ENCODE data around the gene MYH11.

Gene MYH11

DNA sequence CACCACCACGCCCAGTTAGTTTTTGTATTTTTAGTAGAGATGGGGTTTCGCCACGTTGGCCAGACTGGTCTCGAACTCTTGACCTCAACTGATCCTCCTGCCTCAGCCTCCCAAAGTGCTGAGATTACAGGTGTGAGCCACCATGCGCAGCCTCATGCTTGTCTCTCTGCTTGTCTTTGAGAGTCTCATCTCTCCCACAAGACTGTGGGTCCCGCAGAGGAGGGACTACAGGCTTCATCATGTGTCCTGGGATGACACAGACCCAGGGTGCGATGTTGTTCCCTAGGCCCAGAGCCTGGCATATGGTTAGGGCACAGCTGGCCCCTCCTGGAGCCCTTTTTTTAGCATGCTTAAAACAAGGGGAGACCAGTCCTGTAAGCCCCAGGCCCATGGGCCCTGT is 104.9 kb downstream of the MYH11 start:
- Histone ChIP-seq H3K36me3 (no peaks in the 10 kb centered on the region), H3K4me3 (ENCODE audit: low read depth, low read length) (no peak overlapping the region), H3K27me3 (ENCODE audit: insufficient read depth, low read depth, severe bottlenecking) (no peaks in the 10 kb centered on the region), H3K9me3 (ENCODE audit: severe bottlenecking) (no peaks in the 10 kb centered on the region), H3K27ac (no peak overlapping the region)
- no peak for DNase-seq
- TF ChIP-seq, protein P1, sequence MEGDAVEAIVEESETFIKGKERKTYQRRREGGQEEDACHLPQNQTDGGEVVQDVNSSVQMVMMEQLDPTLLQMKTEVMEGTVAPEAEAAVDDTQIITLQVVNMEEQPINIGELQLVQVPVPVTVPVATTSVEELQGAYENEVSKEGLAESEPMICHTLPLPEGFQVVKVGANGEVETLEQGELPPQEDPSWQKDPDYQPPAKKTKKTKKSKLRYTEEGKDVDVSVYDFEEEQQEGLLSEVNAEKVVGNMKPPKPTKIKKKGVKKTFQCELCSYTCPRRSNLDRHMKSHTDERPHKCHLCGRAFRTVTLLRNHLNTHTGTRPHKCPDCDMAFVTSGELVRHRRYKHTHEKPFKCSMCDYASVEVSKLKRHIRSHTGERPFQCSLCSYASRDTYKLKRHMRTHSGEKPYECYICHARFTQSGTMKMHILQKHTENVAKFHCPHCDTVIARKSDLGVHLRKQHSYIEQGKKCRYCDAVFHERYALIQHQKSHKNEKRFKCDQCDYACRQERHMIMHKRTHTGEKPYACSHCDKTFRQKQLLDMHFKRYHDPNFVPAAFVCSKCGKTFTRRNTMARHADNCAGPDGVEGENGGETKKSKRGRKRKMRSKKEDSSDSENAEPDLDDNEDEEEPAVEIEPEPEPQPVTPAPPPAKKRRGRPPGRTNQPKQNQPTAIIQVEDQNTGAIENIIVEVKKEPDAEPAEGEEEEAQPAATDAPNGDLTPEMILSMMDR (IDR thresholded peaks at IDR 0.05; ENCODE audit: low read depth, low read length): no peak

DNA sequence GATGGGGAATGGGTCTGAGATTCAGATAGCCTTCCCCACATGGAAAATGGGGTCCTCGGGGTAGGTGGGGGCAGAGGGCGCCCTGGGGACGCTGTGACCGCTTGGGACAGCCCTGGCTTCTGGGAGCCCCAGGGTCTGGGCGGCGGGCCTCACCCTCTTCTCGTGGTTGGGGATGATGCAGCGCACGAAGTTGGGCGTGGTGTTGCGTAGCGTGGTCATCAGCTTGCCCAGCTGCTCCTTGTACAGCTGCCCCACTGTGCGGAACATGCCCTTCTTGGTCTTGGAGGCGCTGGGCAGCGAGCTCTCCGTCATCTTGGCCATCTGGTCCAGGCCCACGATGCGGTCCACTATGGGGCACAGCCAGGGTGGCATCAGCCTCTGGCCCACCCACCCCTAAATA is 106.8 kb downstream of the MYH11 start:
- no peaks in the 10 kb centered on the region for H3K27me3 ChIP-seq (ENCODE audit: insufficient read depth, low read depth, severe bottlenecking)
- H3K36me3 ChIP-seq: no peaks in the 10 kb centered on the region
- no peak for DNase-seq
- H3K4me3 ChIP-seq (ENCODE audit: low read depth, low read length): no peak overlapping the region
- TF ChIP-seq, protein P1 (IDR thresholded peaks at IDR 0.05; ENCODE audit: low read depth, low read length): no peak
- no peak overlapping the region for H3K27ac ChIP-seq
- H3K9me3 ChIP-seq (ENCODE audit: severe bottlenecking): no peaks in the 10 kb centered on the region

DNA sequence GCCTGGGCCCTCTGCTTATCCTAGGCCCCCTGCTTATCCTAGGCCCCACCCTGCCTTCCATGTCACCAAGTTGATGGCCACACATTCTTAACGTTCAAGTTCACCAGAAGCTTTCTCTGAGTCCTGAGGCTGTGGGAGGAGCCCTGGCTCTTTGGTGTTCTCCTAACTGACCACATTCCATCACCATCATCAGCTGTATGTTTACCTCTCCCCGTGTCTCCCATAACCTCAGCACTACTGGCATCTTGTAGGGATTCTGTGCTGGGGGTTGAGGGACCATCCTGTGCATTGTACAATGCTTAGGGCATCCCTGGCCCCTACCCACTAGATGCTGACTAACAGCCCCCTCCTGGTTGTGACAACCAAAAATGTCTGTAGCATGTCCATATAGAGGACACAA is 107.5 kb downstream of the MYH11 start:
- no peak overlapping the region for H3K27ac ChIP-seq
- no peaks in the 10 kb centered on the region for H3K27me3 ChIP-seq (ENCODE audit: insufficient read depth, low read depth, severe bottlenecking)
- no peaks in the 10 kb centered on the region for H3K9me3 ChIP-seq (ENCODE audit: severe bottlenecking)
- TF ChIP-seq, protein P1 (IDR thresholded peaks at IDR 0.05; ENCODE audit: low read depth, low read length): no peak
- H3K4me3 ChIP-seq (ENCODE audit: low read depth, low read length): no peak overlapping the region
- no peak for DNase-seq
- H3K36me3 ChIP-seq: no peaks in the 10 kb centered on the region

DNA sequence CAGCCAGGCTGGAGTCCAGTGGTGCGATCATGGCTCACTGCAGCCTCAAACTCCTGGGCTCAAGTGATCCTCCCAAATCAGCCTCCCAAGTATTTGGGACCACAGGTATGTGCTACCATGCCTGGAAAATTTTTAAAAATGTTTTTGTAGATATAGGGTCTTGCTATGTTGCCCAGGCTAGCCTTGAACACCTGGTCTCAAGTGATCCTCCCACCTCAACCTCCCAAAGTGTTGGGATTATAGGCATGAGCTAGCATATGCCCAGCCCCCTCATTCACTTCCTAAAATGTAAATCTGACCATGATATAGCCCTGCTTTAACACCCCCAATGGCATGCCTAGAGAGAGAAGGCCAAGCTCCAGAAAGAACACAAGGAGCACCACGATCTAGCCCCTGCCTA is 108.2 kb downstream of the MYH11 start:
- Histone ChIP-seq H3K4me3 (ENCODE audit: low read depth, low read length) (no peak overlapping the region), H3K36me3 (no peaks in the 10 kb centered on the region), H3K9me3 (ENCODE audit: severe bottlenecking) (no peaks in the 10 kb centered on the region), H3K27me3 (ENCODE audit: insufficient read depth, low read depth, severe bottlenecking) (no peaks in the 10 kb centered on the region), H3K27ac (no peak overlapping the region)
- TF ChIP-seq, protein P1 (IDR thresholded peaks at IDR 0.05; ENCODE audit: low read depth, low read length): no peak
- no peak for DNase-seq

DNA sequence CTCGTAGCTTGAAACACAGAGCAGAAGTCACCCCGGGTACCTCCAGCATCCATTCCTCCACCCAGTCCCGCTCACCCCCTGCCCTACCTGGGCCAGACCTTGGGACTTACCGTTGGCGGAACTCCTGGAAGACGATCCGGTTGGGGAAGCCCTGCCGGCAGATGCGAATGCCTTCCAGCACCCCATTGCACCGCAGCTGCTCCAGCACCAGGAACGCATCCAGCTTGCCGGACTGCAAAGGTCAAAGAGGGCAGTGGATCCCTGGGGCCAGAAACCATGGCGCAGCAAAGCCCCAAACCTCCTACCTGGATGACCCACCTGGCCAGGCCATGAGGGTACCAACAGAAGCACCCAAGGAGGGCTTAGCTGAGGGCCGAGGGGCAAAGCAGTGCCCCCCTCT is 108.9 kb downstream of the MYH11 start:
- Histone ChIP-seq H3K9me3 (ENCODE audit: severe bottlenecking) (no peaks in the 10 kb centered on the region), H3K36me3 (no peaks in the 10 kb centered on the region), H3K27me3 (ENCODE audit: insufficient read depth, low read depth, severe bottlenecking) (no peaks in the 10 kb centered on the region), H3K27ac (no peak overlapping the region), H3K4me3 (ENCODE audit: low read depth, low read length) (no peak overlapping the region)
- TF ChIP-seq, protein P1 (IDR thresholded peaks at IDR 0.05; ENCODE audit: low read depth, low read length): no peak
- DNase-seq: no peak

DNA sequence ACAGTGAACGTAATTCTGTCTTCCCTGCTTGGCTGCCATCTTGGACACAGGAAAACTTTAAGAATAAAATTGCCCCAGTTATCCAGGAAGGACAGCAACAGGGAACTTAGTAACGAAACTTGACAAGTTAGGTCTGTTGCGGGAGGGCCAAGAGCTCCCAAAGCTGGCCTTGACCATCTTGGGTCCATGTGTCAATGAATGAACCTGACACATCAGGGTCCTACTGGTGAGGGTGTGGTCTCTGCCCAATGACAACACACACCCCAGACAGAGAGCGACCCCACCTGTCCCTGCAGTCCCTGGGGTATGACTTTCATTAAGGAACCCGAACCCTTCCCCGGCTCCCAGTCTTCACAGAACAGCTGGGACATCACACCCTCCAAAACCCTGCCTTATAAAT is 110.5 kb downstream of the MYH11 start:
- no peak overlapping the region for H3K4me3 ChIP-seq (ENCODE audit: low read depth, low read length)
- no peak overlapping the region for H3K27ac ChIP-seq
- no peaks in the 10 kb centered on the region for H3K9me3 ChIP-seq (ENCODE audit: severe bottlenecking)
- no peaks in the 10 kb centered on the region for H3K36me3 ChIP-seq
- DNase-seq: no peak
- no peaks in the 10 kb centered on the region for H3K27me3 ChIP-seq (ENCODE audit: insufficient read depth, low read depth, severe bottlenecking)
- TF ChIP-seq, protein P1 (IDR thresholded peaks at IDR 0.05; ENCODE audit: low read depth, low read length): no peak

Data from WERI-Rb-1 (cell line).